ENCODE results near the gene BCR.

GRCh38 chr22:23270798-23271596 lies 90.7 kb downstream of the BCR start:
- TF ChIP-seq POLR2A (IDR thresholded peaks at IDR 0.05) (no peak), CTCF (IDR thresholded peaks at IDR 0.05) (no peak)
